ENCODE results near the gene CACNA2D3. TPM values are rescaled to one million over a fixed set of nuclear protein-coding genes. Genes with fewer than 3 reads are reported as not detected.

Gene CACNA2D3
- total RNA-seq, 2 donors from 2014 or later = 1.1 to 5.9 TPM

DNA sequence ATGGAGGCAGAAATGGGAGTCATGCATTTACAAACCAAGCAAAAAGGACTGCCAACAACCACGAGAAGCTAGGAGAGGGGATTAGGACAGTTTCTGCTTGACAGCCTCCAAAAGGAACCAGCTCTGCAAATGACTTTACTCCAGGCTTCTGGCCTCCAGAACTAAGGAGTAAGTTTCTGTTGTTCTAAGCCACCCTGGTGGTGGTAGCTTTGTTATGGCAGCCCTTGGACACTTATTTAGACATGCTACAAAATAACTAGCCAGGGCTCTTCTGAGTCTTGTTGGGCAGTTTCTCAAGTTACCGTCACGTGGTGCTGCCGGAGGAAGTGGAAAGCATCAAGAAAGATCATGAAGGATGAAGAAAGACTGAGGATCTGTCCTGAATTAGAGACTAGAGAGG, 419.0 kb downstream of the CACNA2D3 start:
- Histone ChIP-seq H3K36me3 (no peaks in the 10 kb centered on the region), H3K4me1 (replicated peaks) (no peaks in the 10 kb centered on the region), H3K4me3 (no peak overlapping the region), H3K27ac (no peak overlapping the region), H3K27me3 (replicated peaks; ENCODE audit: insufficient read depth) (no peaks in the 10 kb centered on the region), H3K9me3 (no peaks in the 10 kb centered on the region)
- intact Hi-C loops (cut with DNase I) = no loop called here
- 91% methylated on average over 4 of the region's 4 CpGs for WGBS
- TF ChIP-seq POLR2AphosphoS5 (IDR thresholded peaks at IDR 0.05) = no peak
- no peak for TF ChIP-seq POLR2A (IDR thresholded peaks at IDR 0.05)
- TF ChIP-seq, protein P1, sequence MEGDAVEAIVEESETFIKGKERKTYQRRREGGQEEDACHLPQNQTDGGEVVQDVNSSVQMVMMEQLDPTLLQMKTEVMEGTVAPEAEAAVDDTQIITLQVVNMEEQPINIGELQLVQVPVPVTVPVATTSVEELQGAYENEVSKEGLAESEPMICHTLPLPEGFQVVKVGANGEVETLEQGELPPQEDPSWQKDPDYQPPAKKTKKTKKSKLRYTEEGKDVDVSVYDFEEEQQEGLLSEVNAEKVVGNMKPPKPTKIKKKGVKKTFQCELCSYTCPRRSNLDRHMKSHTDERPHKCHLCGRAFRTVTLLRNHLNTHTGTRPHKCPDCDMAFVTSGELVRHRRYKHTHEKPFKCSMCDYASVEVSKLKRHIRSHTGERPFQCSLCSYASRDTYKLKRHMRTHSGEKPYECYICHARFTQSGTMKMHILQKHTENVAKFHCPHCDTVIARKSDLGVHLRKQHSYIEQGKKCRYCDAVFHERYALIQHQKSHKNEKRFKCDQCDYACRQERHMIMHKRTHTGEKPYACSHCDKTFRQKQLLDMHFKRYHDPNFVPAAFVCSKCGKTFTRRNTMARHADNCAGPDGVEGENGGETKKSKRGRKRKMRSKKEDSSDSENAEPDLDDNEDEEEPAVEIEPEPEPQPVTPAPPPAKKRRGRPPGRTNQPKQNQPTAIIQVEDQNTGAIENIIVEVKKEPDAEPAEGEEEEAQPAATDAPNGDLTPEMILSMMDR (IDR thresholded peaks at IDR 0.05) = no peak
- no peak for DNase-seq (ENCODE audit: low spot score)

DNA sequence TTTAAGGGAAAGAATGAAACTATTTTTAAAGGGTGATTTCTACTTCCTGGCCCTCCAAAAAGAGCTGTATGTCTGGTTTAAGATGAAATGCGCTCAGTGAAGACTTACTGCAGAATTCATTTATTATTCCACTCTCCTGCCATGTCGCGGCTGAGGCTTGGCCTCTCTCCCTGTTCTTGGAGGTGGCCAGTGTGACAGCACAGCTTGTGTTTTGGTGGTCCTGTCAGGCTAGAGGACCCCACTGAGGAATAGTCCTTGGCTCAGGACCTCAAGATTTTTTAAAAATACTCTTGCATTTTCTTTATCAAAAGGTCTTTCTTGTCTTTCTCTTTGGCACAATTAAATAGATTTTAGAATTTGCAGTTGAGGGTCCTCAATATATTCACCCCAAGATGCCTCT, 421.1 kb downstream of the CACNA2D3 start:
- intact Hi-C loops (cut with DNase I) = no loop called here

DNA sequence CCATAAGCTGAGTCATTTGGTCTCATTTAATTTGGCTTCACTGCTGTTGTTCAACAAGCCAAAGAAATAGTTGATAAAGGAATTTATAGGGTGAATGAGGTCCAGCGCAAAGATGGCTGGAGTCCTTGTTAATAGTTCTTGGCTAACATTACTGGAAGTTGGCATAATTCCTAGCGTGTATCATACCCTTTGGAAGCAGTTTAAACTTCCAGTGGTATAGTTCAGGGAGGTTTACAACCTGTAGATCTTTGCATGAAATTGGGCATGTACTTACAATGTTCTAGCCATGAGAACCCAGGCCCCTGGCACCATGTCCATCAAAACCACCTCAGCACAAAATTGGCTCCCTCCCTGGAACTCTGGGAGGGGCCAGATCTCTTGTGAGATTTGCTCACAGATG, 424.7 kb downstream of the CACNA2D3 start:
- H3K9me3 ChIP-seq = no peaks in the 10 kb centered on the region
- no peak overlapping the region for H3K27ac ChIP-seq
- DNase-seq (ENCODE audit: low spot score) = peak; percentile 55
- intact Hi-C loops (cut with DNase I) = no loop called here
- WGBS = 26% methylated on average over 2 of the region's 2 CpGs
- H3K27me3 ChIP-seq (replicated peaks; ENCODE audit: insufficient read depth) = no peaks in the 10 kb centered on the region
- H3K36me3 ChIP-seq = no peaks in the 10 kb centered on the region
- TF ChIP-seq, protein P1 (IDR thresholded peaks at IDR 0.05) = no peak
- TF ChIP-seq POLR2AphosphoS5 (IDR thresholded peaks at IDR 0.05) = peak; percentile 72
- H3K4me3 ChIP-seq = no peak overlapping the region
- no peaks in the 10 kb centered on the region for H3K4me1 ChIP-seq (replicated peaks)

More for the DNA sequence above, 421.1 kb downstream of the CACNA2D3 start:
- Histone ChIP-seq H3K4me3 (no peak overlapping the region), H3K4me1 (replicated peaks) (no peaks in the 10 kb centered on the region), H3K36me3 (no peaks in the 10 kb centered on the region), H3K27me3 (replicated peaks; ENCODE audit: insufficient read depth) (no peaks in the 10 kb centered on the region), H3K9me3 (no peaks in the 10 kb centered on the region), H3K27ac (no peak overlapping the region)
- no peak for TF ChIP-seq POLR2A (IDR thresholded peaks at IDR 0.05)
- TF ChIP-seq POLR2AphosphoS5 (IDR thresholded peaks at IDR 0.05) = no peak
- TF ChIP-seq, protein P1 (IDR thresholded peaks at IDR 0.05) = no peak
- DNase-seq (ENCODE audit: low spot score) = no peak
- WGBS = 20% methylated on average over 3 of the region's 3 CpGs

DNA sequence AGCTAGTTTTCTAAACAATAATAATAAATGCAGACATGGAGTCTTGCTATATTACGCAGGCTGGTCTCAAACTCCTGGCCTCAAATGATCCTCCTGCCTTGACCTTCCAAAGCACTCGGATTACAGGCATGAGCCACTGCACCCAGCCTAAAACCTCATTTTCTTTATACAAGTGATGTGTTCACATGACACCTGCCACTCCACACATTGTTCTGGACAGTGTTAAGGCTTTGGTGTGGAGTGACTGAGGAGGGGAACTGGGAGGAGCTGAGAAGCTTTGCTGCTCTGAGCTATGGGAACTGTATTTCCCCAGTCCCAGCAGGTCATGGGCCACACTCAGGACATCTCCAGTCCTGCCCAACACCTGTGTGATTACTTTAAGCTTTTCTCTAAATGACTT, 425.5 kb downstream of the CACNA2D3 start:
- Histone ChIP-seq H3K27me3 (replicated peaks; ENCODE audit: insufficient read depth) (no peaks in the 10 kb centered on the region), H3K36me3 (no peaks in the 10 kb centered on the region), H3K4me1 (replicated peaks) (no peaks in the 10 kb centered on the region), H3K9me3 (no peaks in the 10 kb centered on the region), H3K4me3 (no peak overlapping the region), H3K27ac (no peak overlapping the region)
- TF ChIP-seq POLR2AphosphoS5 (IDR thresholded peaks at IDR 0.05) = no peak
- TF ChIP-seq POLR2A (IDR thresholded peaks at IDR 0.05) = no peak
- TF ChIP-seq, protein P1 (IDR thresholded peaks at IDR 0.05) = no peak
- DNase-seq (ENCODE audit: low spot score) = no peak
- intact Hi-C loops (cut with DNase I) = no loop called here
- WGBS = 100% methylated on average over 2 of the region's 2 CpGs

DNA sequence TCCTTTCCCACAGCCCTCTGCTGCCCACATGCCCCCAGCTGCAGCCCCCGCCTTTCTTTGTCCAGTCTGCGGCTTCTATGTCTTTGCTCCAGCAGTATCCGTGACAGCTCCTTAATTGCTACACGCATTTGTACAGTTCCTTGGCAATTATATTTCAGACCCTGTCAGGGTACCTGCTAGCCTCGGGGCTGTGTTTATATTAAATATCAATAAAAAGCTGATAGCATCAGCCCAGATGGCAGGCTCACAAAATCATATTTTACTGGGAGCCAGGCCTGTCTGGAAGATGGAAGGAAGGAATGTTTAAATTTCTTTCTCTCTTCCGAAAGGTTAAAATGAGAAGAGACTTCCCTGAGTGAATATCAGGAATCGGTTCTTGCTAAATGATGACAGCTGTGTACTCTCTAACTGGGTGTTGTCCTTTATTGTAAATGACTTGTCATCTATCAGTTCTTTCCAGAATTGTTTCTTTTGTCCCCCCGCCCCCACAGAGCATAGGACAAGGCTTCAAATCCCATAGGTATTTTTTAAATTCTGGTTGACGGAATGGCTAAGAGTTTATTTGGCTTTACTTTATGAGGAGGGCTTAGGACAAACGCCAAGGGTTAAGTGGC, 427.4 kb downstream of the CACNA2D3 start:
- no peak overlapping the region for H3K4me3 ChIP-seq
- WGBS = 54% methylated on average over 10 of the region's 10 CpGs
- H3K27me3 ChIP-seq (replicated peaks; ENCODE audit: insufficient read depth) = no peaks in the 10 kb centered on the region
- no peak for DNase-seq (ENCODE audit: low spot score)
- no peaks in the 10 kb centered on the region for H3K4me1 ChIP-seq (replicated peaks)
- no peak overlapping the region for H3K27ac ChIP-seq
- intact Hi-C loops (cut with DNase I) = no loop called here
- H3K9me3 ChIP-seq = no peaks in the 10 kb centered on the region
- no peak for TF ChIP-seq POLR2A (IDR thresholded peaks at IDR 0.05)
- TF ChIP-seq, protein P1 (IDR thresholded peaks at IDR 0.05) = no peak
- no peak for TF ChIP-seq POLR2AphosphoS5 (IDR thresholded peaks at IDR 0.05)
- H3K36me3 ChIP-seq = no peaks in the 10 kb centered on the region
